Measurements from ENCODE around the gene FEZ2.

FEZ2 gene

GRCh38 chr2:36587101-36587500, 10.9 kb downstream of the FEZ2 start:
- peak; percentile 92 for ATAC-seq
- no peak for TF ChIP-seq TSHZ2 (CRISPR knock-in tag; IDR thresholded peaks at IDR 0.05)
- no peak for TF ChIP-seq ZNF565 (CRISPR knock-in tag; conservative IDR thresholded peaks at IDR 0.05; ENCODE audit: low read depth)
- no peak for TF ChIP-seq POU6F1 (CRISPR knock-in tag; IDR thresholded peaks at IDR 0.05; ENCODE audit: borderline replicate concordance, low read depth)
- no peak for TF ChIP-seq TOX (CRISPR knock-in tag; IDR thresholded peaks at IDR 0.05; ENCODE audit: borderline replicate concordance)
- TF ChIP-seq BACH2 (CRISPR knock-in tag; IDR thresholded peaks at IDR 0.05; ENCODE audit: borderline replicate concordance), result no peak

GRCh38 chr2:36586672-36587071, 11.3 kb downstream of the FEZ2 start:
- no peak for TF ChIP-seq OSR1 (CRISPR knock-in tag; IDR thresholded peaks at IDR 0.05)
- no peak for TF ChIP-seq TOX (CRISPR knock-in tag; IDR thresholded peaks at IDR 0.05; ENCODE audit: borderline replicate concordance)
- no peak for TF ChIP-seq ZNF8 (CRISPR knock-in tag; IDR thresholded peaks at IDR 0.05)
- ATAC-seq, result no peak; the same call in 1 of the 3 replicates

GRCh38 chr2:36584148-36584794, 13.7 kb downstream of the FEZ2 start:
- TF ChIP-seq ZNF565 (CRISPR knock-in tag; conservative IDR thresholded peaks at IDR 0.05; ENCODE audit: low read depth) (no peak), ZNF8 (CRISPR knock-in tag; IDR thresholded peaks at IDR 0.05) (no peak), ZFP30 (CRISPR knock-in tag; IDR thresholded peaks at IDR 0.05) (no peak), CSRNP3 (CRISPR knock-in tag; IDR thresholded peaks at IDR 0.05) (no peak), GLIS3 (CRISPR knock-in tag; IDR thresholded peaks at IDR 0.05) (no peak), CSDC2 (CRISPR knock-in tag; IDR thresholded peaks at IDR 0.05) (no peak)
- no peak for ATAC-seq

- ATAC-seq, result no peak
- TF ChIP-seq CSRNP3 (CRISPR knock-in tag; IDR thresholded peaks at IDR 0.05) (no peak), ESRRG (CRISPR knock-in tag; IDR thresholded peaks at IDR 0.05) (no peak), ZNF565 (CRISPR knock-in tag; conservative IDR thresholded peaks at IDR 0.05; ENCODE audit: low read depth) (no peak), TSHZ2 (CRISPR knock-in tag; IDR thresholded peaks at IDR 0.05) (no peak), PPARA (CRISPR knock-in tag; IDR thresholded peaks at IDR 0.05; ENCODE audit: borderline replicate concordance) (no peak), GLIS3 (CRISPR knock-in tag; IDR thresholded peaks at IDR 0.05) (no peak), TOX (CRISPR knock-in tag; IDR thresholded peaks at IDR 0.05; ENCODE audit: borderline replicate concordance) (no peak), PATZ1 (CRISPR knock-in tag; IDR thresholded peaks at IDR 0.05; ENCODE audit: borderline replicate concordance) (no peak), SNAI2 (CRISPR knock-in tag; IDR thresholded peaks at IDR 0.05) (no peak), ZFP30 (CRISPR knock-in tag; IDR thresholded peaks at IDR 0.05) (no peak), ISL1 (CRISPR knock-in tag; IDR thresholded peaks at IDR 0.05) (no peak), CREB5 (CRISPR knock-in tag; IDR thresholded peaks at IDR 0.05; ENCODE audit: low read depth) (no peak), TCF4 (CRISPR knock-in tag; IDR thresholded peaks at IDR 0.05; ENCODE audit: borderline replicate concordance) (no peak), OSR1 (CRISPR knock-in tag; IDR thresholded peaks at IDR 0.05) (no peak), ZNF70 (CRISPR knock-in tag; IDR thresholded peaks at IDR 0.05) (no peak)
Measured at GRCh38 chr2:36582951-36583350, 15.0 kb downstream of the FEZ2 start.
